Colonic mucosa (tissue), 4 donors: ENCODE results near the gene WDR31. TPM values are rescaled to one million over a fixed set of nuclear protein-coding genes. Genes with fewer than 3 reads are reported as not detected.
"Not testable (repeated sequence)": the region's sequence is repeated elsewhere in the genome, so short reads cannot be mapped to it uniquely, and the experiment has no call there.

Experiments used
- DNase-seq: peaks from one replicate; pipeline ENCODE4 v3.0.0-alpha.2; 2020
- H3K27ac ChIP-seq: fragments of 200-600 bp; one replicate; pipeline ENCODE4 v1.8.0; 2021
- H3K27me3 ChIP-seq: fragments of 200-600 bp; one replicate; pipeline ENCODE4 v1.8.0; 2021
- H3K36me3 ChIP-seq: fragments of 200-600 bp; one replicate; pipeline ENCODE4 v1.8.0; 2021
- H3K4me1 ChIP-seq: fragments of 200-600 bp; one replicate; pipeline ENCODE4 v1.8.0; 2021; ENCODE audit warnings: mild to moderate bottlenecking
- H3K4me3 ChIP-seq: fragments of 200-600 bp; one replicate; pipeline ENCODE4 v1.8.0; 2021
- H3K9ac ChIP-seq, 2 donors: one replicate each; pipeline ENCODE4 v1.7.0; 2013; ENCODE audit warnings: control low read depth in 2 of 2, low read depth in 2 of 2, low read length in 2 of 2
- H3K9me3 ChIP-seq: fragments of 200-600 bp; one replicate; pipeline ENCODE4 v1.8.0; 2021
- CTCF ChIP-seq: fragments of 200-600 bp; IDR thresholded peaks from one replicate; pipeline ENCODE4 v1.8.0; 2022; ENCODE audit warnings: antibody characterized with exemption, mild to moderate bottlenecking
- intact Hi-C: fragments of 100-400 bp; cut with DNase I; formaldehyde crosslinking; loops from one replicate; pipeline ENCODE4 v1.14.1; 2022
- total RNA-seq, 2 donors: library from RNA; stranded (reverse); fragmentation: NEBNext Ultra II Directional in 1 of 2; extraction: Animal tissue kit (Norgen Biotek cat#: 25700) in 1 of 2; gene quantifications; one replicate each; pipeline ENCODE4 v1.2.1, GENCODE V29; 2021
- donor health status: healthy.
- donor health status: DM: no; HTN: no; CAD: no.
- donor health status: DM: no; HTN: no; CAD: no.

The WDR31 gene
- total RNA-seq, 2 donors from 2014 or later = 3.0 to 3.5 TPM

- no peak overlapping the region for H3K4me3 ChIP-seq
- H3K36me3 ChIP-seq = peaks cover 8% of the 10 kb centered on the region
- intact Hi-C loops = no loop called here
- H3K27ac ChIP-seq = no peak overlapping the region
- peaks cover 6% of the 10 kb centered on the region for H3K4me1 ChIP-seq
- no peak overlapping the region for H3K9ac ChIP-seq
- TF ChIP-seq CTCF = no peak
- no peak for DNase-seq
- no peaks in the 10 kb centered on the region for H3K9me3 ChIP-seq
- H3K27me3 ChIP-seq = no peaks in the 10 kb centered on the region
Observed at GRCh38 chr9:113369855-113370140, 29.7 kb upstream of the WDR31 start.

- no peak for DNase-seq
- H3K27ac ChIP-seq = no peak overlapping the region
- no peaks in the 10 kb centered on the region for H3K27me3 ChIP-seq
- H3K36me3 ChIP-seq = peaks cover 4% of the 10 kb centered on the region
- H3K4me1 ChIP-seq = peaks cover 6% of the 10 kb centered on the region
- intact Hi-C loops = no loop called here
- TF ChIP-seq CTCF = no peak
- no peaks in the 10 kb centered on the region for H3K9me3 ChIP-seq
- no peak overlapping the region for H3K4me3 ChIP-seq
- H3K9ac ChIP-seq = no peak overlapping the region
Observed at GRCh38 chr9:113368982-113369854, 29.1 kb upstream of the WDR31 start.

- no peak overlapping the region for H3K4me3 ChIP-seq
- peaks cover 2% of the 10 kb centered on the region for H3K4me1 ChIP-seq
- no peak overlapping the region for H3K9ac ChIP-seq
- no peak for DNase-seq
- no peaks in the 10 kb centered on the region for H3K27me3 ChIP-seq
- no peak for TF ChIP-seq CTCF
- no peaks in the 10 kb centered on the region for H3K9me3 ChIP-seq
- H3K36me3 ChIP-seq = no peaks in the 10 kb centered on the region
- no peak overlapping the region for H3K27ac ChIP-seq
- intact Hi-C loops = no loop called here
Observed at GRCh38 chr9:113368348-113368981, 28.4 kb upstream of the WDR31 start.

GRCh38 chr9:113365652-113366051 lies 25.6 kb upstream of the WDR31 start:
- intact Hi-C loops, DNase-seq, H3K36me3 ChIP-seq, H3K27me3 ChIP-seq, H3K4me1 ChIP-seq, H3K4me3 ChIP-seq, H3K27ac ChIP-seq, H3K9ac ChIP-seq, H3K9me3 ChIP-seq: not testable (repeated sequence)

GRCh38 chr9:113364951-113365350 lies 24.9 kb upstream of the WDR31 start:
- Histone ChIP-seq H3K27ac (no peak overlapping the region), H3K9me3 (no peaks in the 10 kb centered on the region), H3K27me3 (no peaks in the 10 kb centered on the region), H3K36me3 (no peaks in the 10 kb centered on the region), H3K9ac (no peak overlapping the region), H3K4me3 (no peak overlapping the region), H3K4me1 (no peaks in the 10 kb centered on the region)
- intact Hi-C loops = no loop called here
- no peak for DNase-seq
- TF ChIP-seq CTCF = no peak

GRCh38 chr9:113363336-113363735 lies 23.3 kb upstream of the WDR31 start:
- no peak overlapping the region for H3K9ac ChIP-seq
- H3K4me1 ChIP-seq = no peaks in the 10 kb centered on the region
- no peak overlapping the region for H3K27ac ChIP-seq
- H3K9me3 ChIP-seq = no peaks in the 10 kb centered on the region
- DNase-seq = no peak
- H3K36me3 ChIP-seq = no peaks in the 10 kb centered on the region
- H3K4me3 ChIP-seq = no peak overlapping the region
- no peak for TF ChIP-seq CTCF
- intact Hi-C loops = no loop called here
- H3K27me3 ChIP-seq = no peaks in the 10 kb centered on the region
